A549 (cell line): ENCODE data around the gene ITPRID1. TPM values are rescaled to one million over a fixed set of nuclear protein-coding genes. Genes with fewer than 3 reads are reported as not detected.

Source experiments
- ATAC-seq, 2 experiments: fragments of 200-7000 bp in 1 of 2; fragments of >200 bp in 1 of 2; cut with Nextera tagmentation in 1 of 2; cut with Tn5 transposase in 1 of 2; 3 replicates each; pipeline versions ENCODE4 v1.8.0 to v1.9.1; 2018 to 2020; ENCODE audit warnings: mild to moderate bottlenecking in 1 of 2, moderate library complexity in 1 of 2
- CTCF ChIA-PET: fragments of 300-600 bp; sonication (Branson Sonifier 250); formaldehyde crosslinking; extraction: SDS; loops from one replicate; lab custom pipeline; 2021; ENCODE audit warnings: antibody characterized with exemption, inconsistent platforms; lab: Yijun Ruan, JAX
- POLR2A ChIA-PET: fragments of 350-600 bp; formaldehyde crosslinking; extraction: SDS; loops from one replicate; lab custom pipeline; 2021; ENCODE audit warnings: antibody characterized with exemption, inconsistent platforms; lab: Yijun Ruan, JAX
- DNase-seq, 2 experiments: peaks; one replicate each; pipeline versions ENCODE4 v3.0.0 to v3.0.0-alpha.2; 2011 to 2016; ENCODE audit warnings: low read depth in 1 of 2, low spot score in 1 of 2
- FAIRE-seq: peaks from 2 replicates; lab custom pipeline; 2011; peaks lifted over from hg19 to GRCh38; lab: Jason Lieb, UNC
- H3K27ac ChIP-seq, 2 experiments: fragments of >200 bp; sonication (Bioruptor Twin); formaldehyde crosslinking; 3 replicates each; pipeline ENCODE4 v1.5.1; 2016 to 2017
- H3K4me1 ChIP-seq: fragments of >200 bp; sonication (Bioruptor Twin); formaldehyde crosslinking; 3 replicates; pipeline ENCODE4 v1.6.1; 2016
- H3K4me2 ChIP-seq: fragments of >200 bp; sonication (Bioruptor Twin); formaldehyde crosslinking; 3 replicates; pipeline ENCODE4 v1.6.1; 2016
- H3K4me3 ChIP-seq: fragments of >200 bp; sonication (Bioruptor Twin); formaldehyde crosslinking; 3 replicates; pipeline ENCODE4 v1.5.1; 2016
- H3K9me3 ChIP-seq: fragments of >200 bp; sonication (Bioruptor Twin); formaldehyde crosslinking; 3 replicates; pipeline ENCODE4 v1.6.1; 2016
- ATOH8 ChIP-seq: fragments of 250-450 bp; sonication (Bioruptor Pico); IDR thresholded peaks from 2 replicates; pipeline ENCODE4 v1.5.0; 2020; ENCODE audit warnings: low read depth, mild to moderate bottlenecking, moderate library complexity
- BHLHE40 ChIP-seq: IDR thresholded peaks from 2 replicates; pipeline ENCODE4 v1.6.1; 2012; ENCODE audit warnings: low read depth, low read length, inconsistent platforms
- CBX8 ChIP-seq: fragments of 200-600 bp; sonication (generic); IDR thresholded peaks from 2 replicates; pipeline ENCODE4 v1.6.1; 2016
- CEBPB ChIP-seq, 2 experiments: fragments of >200 bp in 1 of 2; sonication (Bioruptor Twin) in 1 of 2; formaldehyde crosslinking in 1 of 2; IDR thresholded peaks; 2 replicates each; pipeline ENCODE4 v1.6.1; 2012 to 2016
- CTCF ChIP-seq: fragments of >200 bp; sonication (Bioruptor Twin); formaldehyde crosslinking; IDR thresholded peaks from 3 replicates; pipeline ENCODE4 v1.5.1; 2016
- EHF ChIP-seq: fragments of 250-450 bp; sonication (Bioruptor Pico); IDR thresholded peaks from 2 replicates; pipeline ENCODE4 v1.5.0; 2020; ENCODE audit warnings: mild to moderate bottlenecking
- EHMT2 ChIP-seq: fragments of 200-600 bp; sonication (generic); IDR thresholded peaks from 2 replicates; pipeline ENCODE4 v1.6.1; 2016; ENCODE audit warnings: antibody characterized with exemption, low read depth, mild to moderate bottlenecking, moderate library complexity
- ESRRA ChIP-seq: fragments of 150-350 bp; IDR thresholded peaks from 2 replicates; pipeline ENCODE4 v1.6.1; 2014; ENCODE audit warnings: mild to moderate bottlenecking, low read length, borderline replicate concordance
- FOXS1 ChIP-seq: fragments of 250-450 bp; sonication (Bioruptor Pico); IDR thresholded peaks from 2 replicates; pipeline ENCODE4 v1.5.0; 2020; ENCODE audit warnings: mild to moderate bottlenecking, moderate library complexity
- HES2 ChIP-seq: fragments of >200 bp; sonication (Bioruptor Twin); formaldehyde crosslinking; IDR thresholded peaks from 2 replicates; pipeline ENCODE4 v1.6.1; 2016
- HEYL ChIP-seq: fragments of 250-450 bp; sonication (Bioruptor Pico); IDR thresholded peaks from 2 replicates; pipeline ENCODE4 v1.8.0; 2021; ENCODE audit warnings: mild to moderate bottlenecking, moderate library complexity
- HOXB13 ChIP-seq: fragments of 250-450 bp; sonication (Bioruptor Pico); IDR thresholded peaks from 2 replicates; pipeline ENCODE4 v1.5.0; 2020; ENCODE audit warnings: low read depth, mild to moderate bottlenecking, moderate library complexity
- HOXB5 ChIP-seq: fragments of 250-450 bp; sonication (Bioruptor Pico); IDR thresholded peaks from 2 replicates; pipeline ENCODE4 v1.5.0; 2020; ENCODE audit warnings: mild to moderate bottlenecking, moderate library complexity
- JUN ChIP-seq, 2 experiments: fragments of >200 bp; sonication (Bioruptor Twin); formaldehyde crosslinking; IDR thresholded peaks; 2 replicates in 1 of 2; 3 replicates in 1 of 2; pipeline ENCODE4 v1.6.1; 2016 to 2017
- JUNB ChIP-seq: fragments of >200 bp; sonication (Bioruptor Twin); formaldehyde crosslinking; IDR thresholded peaks from 2 replicates; pipeline ENCODE4 v1.6.1; 2016
- KDM1A ChIP-seq: fragments of 200-600 bp; sonication (generic); IDR thresholded peaks from 2 replicates; pipeline ENCODE4 v1.6.1; 2016; ENCODE audit warnings: low read depth, mild to moderate bottlenecking
- MAX ChIP-seq: IDR thresholded peaks from 2 replicates; pipeline ENCODE4 v1.6.1; 2012
- NPAS2 ChIP-seq: fragments of 250-450 bp; sonication (Bioruptor Pico); IDR thresholded peaks from 2 replicates; pipeline ENCODE4 v1.8.0; 2022; ENCODE audit warnings: mild to moderate bottlenecking, moderate library complexity, borderline replicate concordance
- PBX3 ChIP-seq: IDR thresholded peaks from 2 replicates; pipeline ENCODE4 v1.6.1; 2012
- PHF8 ChIP-seq: fragments of 200-600 bp; sonication (generic); IDR thresholded peaks from 2 replicates; pipeline ENCODE4 v1.6.1; 2016; ENCODE audit warnings: low read depth, mild to moderate bottlenecking, antibody characterized with exemption, moderate library complexity, borderline replicate concordance
- RAD21 ChIP-seq, 2 experiments: fragments of >200 bp in 1 of 2; sonication (Bioruptor Twin) in 1 of 2; formaldehyde crosslinking in 1 of 2; IDR thresholded peaks in 1 of 2; conservative IDR thresholded peaks in 1 of 2; 2 replicates in 1 of 2; 3 replicates in 1 of 2; pipeline ENCODE4 v1.6.1; 2012 to 2018; ENCODE audit warnings: inconsistent platforms in 1 of 2
- RARB ChIP-seq: fragments of 250-450 bp; sonication (Bioruptor Pico); IDR thresholded peaks from 2 replicates; pipeline ENCODE4 v1.8.0; 2021; ENCODE audit warnings: mild to moderate bottlenecking, moderate library complexity
- REST ChIP-seq: fragments of 200-600 bp; sonication (generic); IDR thresholded peaks from 2 replicates; pipeline ENCODE4 v1.6.1; 2016; ENCODE audit warnings: antibody characterized with exemption, mild to moderate bottlenecking, moderate library complexity
- RNF2 ChIP-seq: fragments of 200-600 bp; sonication (generic); IDR thresholded peaks from 2 replicates; pipeline ENCODE4 v1.6.1; 2016; ENCODE audit warnings: low read depth, mild to moderate bottlenecking, antibody characterized with exemption, moderate library complexity, borderline replicate concordance
- ZNF302 ChIP-seq: fragments of 250-450 bp; sonication (Bioruptor Pico); IDR thresholded peaks from 2 replicates; pipeline ENCODE4 v1.9.0; 2021; ENCODE audit warnings: inconsistent platforms, mild to moderate bottlenecking, moderate library complexity
- ZSCAN20 ChIP-seq: fragments of 250-450 bp; sonication (Bioruptor Pico); IDR thresholded peaks from 2 replicates; pipeline ENCODE4 v1.8.0; 2022; ENCODE audit warnings: mild to moderate bottlenecking, moderate library complexity
- WGBS: methylation state at CpG from one replicate; pipeline ENCODE4 v1.1.6; 2017; ENCODE audit errors: missing lambda C conversion rate; 5-methylcytosine and 5-hydroxymethylcytosine counted together
- polyA plus RNA-seq, 4 experiments: library from polyadenylated mRNA; depleted of rRNA in 3 of 4; stranded (reverse); fragments of >200 nt; fragmentation: RNase III in 1 of 4; extraction: RNeasy Plus Mini Kit Qiagen cat#74134 plus additional on column Dnase treatment in 1 of 4; gene quantifications; 2 replicates in 3 of 4; 3 replicates in 1 of 4; pipeline ENCODE4 v1.2.3, GENCODE V29; 2011 to 2017

ITPRID1 gene
- polyA plus RNA-seq, 2 of the 4 experiments (the other 2 are of a cell fraction), result not detected

GRCh38 chr7:31563951-31564350 is 50.1 kb downstream of the ITPRID1 start:
- H3K9me3 ChIP-seq, result no peaks in the 10 kb centered on the region
- CTCF ChIA-PET, result no interaction called here
- ATAC-seq, result no peak
- TF ChIP-seq PBX3 (no peak), FOXS1 (CRISPR knock-in tag) (no peak), ZSCAN20 (CRISPR knock-in tag) (no peak), JUN (IDR thresholded peaks at IDR 0.05) (no peak), JUNB (no peak), RNF2 (no peak), MAX (no peak), REST (no peak), PHF8 (no peak), RAD21 (conservative IDR thresholded peaks at IDR 0.05 in 1 of 2, IDR thresholded peaks at IDR 0.05 in 1 of 2) (no peak), HES2 (no peak), NPAS2 (CRISPR knock-in tag) (no peak), ESRRA (no peak), BHLHE40 (no peak), CEBPB (IDR thresholded peaks at IDR 0.05) (no peak), KDM1A (no peak)
- TF ChIP-seq, all 56 proteins: peak for 0
- no peak overlapping the region for H3K4me2 ChIP-seq
- no peak overlapping the region for H3K27ac ChIP-seq
- DNase-seq, result no peak
- FAIRE-seq, result no peak
- no peaks in the 10 kb centered on the region for H3K4me1 ChIP-seq
- POLR2A ChIA-PET, result no interaction called here
- WGBS, result 45% methylated on average over 3 of the region's 3 CpGs
- no peak overlapping the region for H3K4me3 ChIP-seq

GRCh38 chr7:31564661-31565060 is 50.8 kb downstream of the ITPRID1 start:
- DNase-seq (no peak), ATAC-seq (no peak), FAIRE-seq (no peak)
- H3K4me3 ChIP-seq, result no peak overlapping the region
- no peak for TF ChIP-seq CBX8
- TF ChIP-seq ZSCAN20 (CRISPR knock-in tag), result no peak
- no peak for TF ChIP-seq RARB
- TF ChIP-seq ATOH8 (CRISPR knock-in tag), result no peak
- TF ChIP-seq HOXB5, result no peak
- no peak for TF ChIP-seq EHF (CRISPR knock-in tag)
- TF ChIP-seq HEYL (CRISPR knock-in tag), result no peak
- TF ChIP-seq ZNF302 (CRISPR knock-in tag), result no peak
- TF ChIP-seq EHMT2, result no peak
- TF ChIP-seq ESRRA, result no peak
- no peak for TF ChIP-seq HOXB13 (CRISPR knock-in tag)
- TF ChIP-seq CTCF, result no peak
- no peaks in the 10 kb centered on the region for H3K4me1 ChIP-seq
- no peaks in the 10 kb centered on the region for H3K9me3 ChIP-seq
- 32% methylated on average over 5 of the region's 5 CpGs for WGBS
- H3K27ac ChIP-seq, result no peak overlapping the region
- ChIA-PET POLR2A (interaction anchor here (0.9 kb wide), 1 partner anchor 9 kb away, joined by 3 read pairs; no protein-coding TSS in a partner anchor), CTCF (interaction anchor here (0.5 to 1.5 kb wide), 2 partner anchors 63 to 121 kb away, joined by 4 to 5 read pairs; no protein-coding TSS in a partner anchor)
- no peak overlapping the region for H3K4me2 ChIP-seq
